HL-60 (cell line): Measurements from ENCODE around the gene CSMD2.

Experiments
- CTCF ChIP-seq: IDR thresholded peaks from one replicate; pipeline ENCODE4 v1.5.1; 2011; ENCODE audit warnings: low read length, control low read depth, inconsistent platforms; ENCODE audit not compliant: insufficient read depth
- GABPA ChIP-seq: IDR thresholded peaks from 2 replicates; pipeline ENCODE4 v1.6.1; 2012; ENCODE audit warnings: low read depth
- REST ChIP-seq: IDR thresholded peaks from 2 replicates; pipeline ENCODE4 v1.6.1; 2012; ENCODE audit warnings: low read depth; ENCODE audit not compliant: insufficient replicate concordance

GRCh38 chr1:34129630-34130029, 35.4 kb downstream of the CSMD2 start:
- no peak for TF ChIP-seq REST
- no peak for TF ChIP-seq CTCF
- no peak for TF ChIP-seq GABPA
